Body of pancreas (tissue), 4 donors: ENCODE measurements around the gene GABRG3. TPM values are rescaled to one million over a fixed set of nuclear protein-coding genes. Genes with fewer than 3 reads are reported as not detected.

ENCODE experiments used
- ATAC-seq: fragments of 150-250 bp; one replicate; pipeline ENCODE4 v1.9.1; 2016
- DNase-seq, 4 donors: peaks; one replicate each; pipeline ENCODE4 v3.0.0-alpha.2; 2019
- H3K27ac ChIP-seq, 4 donors: fragments of 200-600 bp; sonication (generic); 1 replicate in 3 of 4; 2 replicates in 1 of 4; pipeline versions ENCODE4 v1.5.1 to v1.6.1; 2016 to 2019; ENCODE audit warnings: mild to moderate bottlenecking in 1 of 4, mixed read lengths in 1 of 4, moderate library complexity in 1 of 4
- H3K27me3 ChIP-seq, 2 donors: fragments of 200-600 bp; sonication (generic); one replicate each; pipeline ENCODE4 v1.6.0; 2016; ENCODE audit warnings: mild to moderate bottlenecking in 1 of 2
- H3K36me3 ChIP-seq, 2 donors: fragments of 200-600 bp; sonication (generic); replicated peaks in 1 of 2; 2 replicates each; pipeline ENCODE4 v1.5.1; 2016; ENCODE audit warnings: low read depth in 2 of 2; ENCODE audit not compliant: insufficient read depth in 1 of 2
- H3K4me1 ChIP-seq: fragments of 200-600 bp; sonication (generic); one replicate; pipeline ENCODE4 v1.6.0; 2016
- H3K4me3 ChIP-seq, 2 donors: fragments of 200-600 bp; sonication (generic); 1 replicate in 1 of 2; 2 replicates in 1 of 2; pipeline ENCODE4 v1.5.1; 2016 to 2019
- H3K9me3 ChIP-seq, 3 donors: fragments of 200-600 bp; sonication (generic); 1 replicate in 2 of 3; 2 replicates in 1 of 3; pipeline ENCODE4 v1.5.1; 2016
- POLR2A ChIP-seq, 3 donors: fragments of 450-650 bp; IDR thresholded peaks; one replicate each; pipeline ENCODE4 v1.6.1; 2016; ENCODE audit warnings: antibody characterized with exemption in 3 of 3, mild to moderate bottlenecking in 2 of 3
- WGBS, 2 donors: methylation state at CpG; one replicate each; pipeline ENCODE4 v1.1.5; 2017; 5-methylcytosine and 5-hydroxymethylcytosine counted together
- intact Hi-C: fragments of 100-400 bp; cut with DNase I; formaldehyde crosslinking; loops from one replicate; pipeline ENCODE4 v1.15.1; 2023
- total RNA-seq, 2 donors: library from RNA; depleted of rRNA; stranded (reverse); fragments of >200 nt; gene quantifications; one replicate each; pipeline ENCODE4 v1.1.0, GENCODE V29; 2016
- TF ChIP-seq, protein P1 (sequence below), 7 experiments: fragments of 450-650 bp in 4 of 7; fragments of 200-600 bp in 3 of 7; sonication (generic) in 3 of 7; IDR thresholded peaks; one replicate each; pipeline ENCODE4 v1.5.1; 2016 to 2019; ENCODE audit warnings: antibody characterized with exemption in 7 of 7

Gene GABRG3
- total RNA-seq, 2 donors from 2014 or later, result not detected

DNA sequence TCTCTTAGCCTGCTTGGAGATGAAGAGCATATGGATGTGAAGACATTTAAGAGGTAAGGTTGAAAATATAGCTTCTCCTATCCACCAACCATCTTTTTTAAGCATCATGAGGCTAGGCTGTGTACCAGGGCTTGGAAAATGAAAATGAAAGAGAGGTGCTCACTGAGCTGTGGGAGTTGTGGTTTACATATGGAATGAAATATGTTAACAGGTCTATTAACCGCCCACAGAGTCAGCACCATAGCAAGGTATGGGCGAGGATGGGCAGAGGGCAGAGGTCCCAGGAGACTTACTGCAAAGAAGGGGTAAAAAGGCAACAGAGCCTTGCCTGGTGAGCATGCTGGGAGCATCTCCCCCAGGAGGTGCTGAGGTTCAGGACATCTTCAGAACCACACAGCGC lies 273.1 kb downstream of the GABRG3 start:
- H3K27ac ChIP-seq, result no peak overlapping the region
- WGBS, 2 donors, result 73 to 77% methylated on average over 3 of the region's 3 CpGs
- H3K27me3 ChIP-seq, result no peaks in the 10 kb centered on the region
- DNase-seq (no peak), ATAC-seq (no peak)
- H3K9me3 ChIP-seq, result no peaks in the 10 kb centered on the region
- no peaks in the 10 kb centered on the region for H3K36me3 ChIP-seq
- H3K4me1 ChIP-seq, result no peaks in the 10 kb centered on the region
- no peak overlapping the region for H3K4me3 ChIP-seq
- intact Hi-C loops, result no loop called here
- TF ChIP-seq POLR2A (IDR thresholded peaks at IDR 0.05), result no peak
- TF ChIP-seq, protein P1, sequence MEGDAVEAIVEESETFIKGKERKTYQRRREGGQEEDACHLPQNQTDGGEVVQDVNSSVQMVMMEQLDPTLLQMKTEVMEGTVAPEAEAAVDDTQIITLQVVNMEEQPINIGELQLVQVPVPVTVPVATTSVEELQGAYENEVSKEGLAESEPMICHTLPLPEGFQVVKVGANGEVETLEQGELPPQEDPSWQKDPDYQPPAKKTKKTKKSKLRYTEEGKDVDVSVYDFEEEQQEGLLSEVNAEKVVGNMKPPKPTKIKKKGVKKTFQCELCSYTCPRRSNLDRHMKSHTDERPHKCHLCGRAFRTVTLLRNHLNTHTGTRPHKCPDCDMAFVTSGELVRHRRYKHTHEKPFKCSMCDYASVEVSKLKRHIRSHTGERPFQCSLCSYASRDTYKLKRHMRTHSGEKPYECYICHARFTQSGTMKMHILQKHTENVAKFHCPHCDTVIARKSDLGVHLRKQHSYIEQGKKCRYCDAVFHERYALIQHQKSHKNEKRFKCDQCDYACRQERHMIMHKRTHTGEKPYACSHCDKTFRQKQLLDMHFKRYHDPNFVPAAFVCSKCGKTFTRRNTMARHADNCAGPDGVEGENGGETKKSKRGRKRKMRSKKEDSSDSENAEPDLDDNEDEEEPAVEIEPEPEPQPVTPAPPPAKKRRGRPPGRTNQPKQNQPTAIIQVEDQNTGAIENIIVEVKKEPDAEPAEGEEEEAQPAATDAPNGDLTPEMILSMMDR (IDR thresholded peaks at IDR 0.05), result no peak

DNA sequence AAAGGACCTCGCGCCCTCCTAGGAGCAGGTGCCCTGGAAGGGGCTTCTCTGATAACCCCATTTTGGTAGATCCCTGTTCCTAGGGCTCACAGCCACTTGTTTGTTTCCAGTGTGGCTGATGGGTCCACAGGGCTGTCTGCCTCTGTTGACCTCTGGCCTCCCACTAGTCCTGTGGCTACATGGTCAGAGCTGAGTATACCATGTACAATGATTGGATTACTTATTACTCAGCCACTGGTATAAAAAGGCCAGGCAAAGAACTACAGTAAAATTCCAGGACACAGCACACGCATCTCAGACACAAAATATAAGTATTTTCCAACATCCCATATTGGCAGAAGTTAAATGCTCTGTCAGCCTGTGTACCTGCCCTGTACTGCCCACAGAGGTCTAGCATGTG lies 277.3 kb downstream of the GABRG3 start:
- Histone ChIP-seq H3K4me3 (no peak overlapping the region), H3K4me1 (no peaks in the 10 kb centered on the region), H3K27ac (no peak overlapping the region), H3K27me3 (no peaks in the 10 kb centered on the region), H3K36me3 (no peaks in the 10 kb centered on the region), H3K9me3 (no peaks in the 10 kb centered on the region)
- WGBS, 2 donors, result 65 to 79% methylated on average over 1 to 3 of the region's 3 CpGs
- no peak for DNase-seq
- TF ChIP-seq, protein P1 (IDR thresholded peaks at IDR 0.05), result no peak
- intact Hi-C loops, result no loop called here
- ATAC-seq, result no peak

GRCh38 chr15:27249046-27249759 lies 278.2 kb downstream of the GABRG3 start:
- no peak for TF ChIP-seq POLR2A (IDR thresholded peaks at IDR 0.05)
- TF ChIP-seq, protein P1 (IDR thresholded peaks at IDR 0.05), result no peak
- no peaks in the 10 kb centered on the region for H3K9me3 ChIP-seq
- H3K36me3 ChIP-seq, result no peaks in the 10 kb centered on the region
- 81 to 85% methylated on average over 18 to 23 of the region's 23 CpGs for WGBS, 2 donors
- no peaks in the 10 kb centered on the region for H3K27me3 ChIP-seq
- no peak overlapping the region for H3K4me3 ChIP-seq
- no peak overlapping the region for H3K27ac ChIP-seq
- DNase-seq (no peak), ATAC-seq (no peak)
- H3K4me1 ChIP-seq, result no peaks in the 10 kb centered on the region
- intact Hi-C loops, result no loop called here

DNA sequence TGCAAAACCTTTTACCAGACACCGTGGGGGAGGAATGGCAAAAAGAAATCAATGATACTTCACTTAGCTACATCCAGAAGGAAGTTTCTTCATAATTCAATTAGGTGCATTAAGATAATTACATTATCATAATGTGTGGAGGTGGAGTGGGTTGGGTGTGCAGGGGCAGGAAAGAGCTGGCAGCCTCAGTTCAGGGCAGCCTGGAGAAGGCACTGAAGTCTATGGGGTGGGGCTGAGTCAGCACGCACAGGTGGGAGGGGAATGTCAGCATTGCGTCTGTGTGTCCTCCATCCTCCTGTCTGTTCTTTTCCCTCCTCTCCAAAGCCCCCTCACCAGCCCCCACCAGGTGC lies 278.8 kb downstream of the GABRG3 start:
- no peaks in the 10 kb centered on the region for H3K9me3 ChIP-seq
- H3K27me3 ChIP-seq, result no peaks in the 10 kb centered on the region
- no peaks in the 10 kb centered on the region for H3K36me3 ChIP-seq
- TF ChIP-seq, protein P1 (IDR thresholded peaks at IDR 0.05), result no peak
- TF ChIP-seq POLR2A (IDR thresholded peaks at IDR 0.05), result no peak
- ATAC-seq (no peak), DNase-seq (no peak)
- H3K27ac ChIP-seq, result no peak overlapping the region
- H3K4me3 ChIP-seq, result no peak overlapping the region
- 59 to 63% methylated on average over 3 of the region's 3 CpGs for WGBS, 2 donors
- H3K4me1 ChIP-seq, result no peaks in the 10 kb centered on the region
- intact Hi-C loops, result no loop called here

GRCh38 chr15:27250223-27250622 lies 279.2 kb downstream of the GABRG3 start:
- no peaks in the 10 kb centered on the region for H3K9me3 ChIP-seq
- no peaks in the 10 kb centered on the region for H3K36me3 ChIP-seq
- WGBS, 2 donors, result 61 to 62% methylated on average over 6 of the region's 6 CpGs
- ATAC-seq (no peak), DNase-seq (no peak)
- intact Hi-C loops, result no loop called here
- H3K27ac ChIP-seq, result no peak overlapping the region
- no peaks in the 10 kb centered on the region for H3K4me1 ChIP-seq
- H3K27me3 ChIP-seq, result no peaks in the 10 kb centered on the region
- no peak overlapping the region for H3K4me3 ChIP-seq
- no peak for TF ChIP-seq POLR2A (IDR thresholded peaks at IDR 0.05)
- TF ChIP-seq, protein P1 (IDR thresholded peaks at IDR 0.05), result no peak
